Keratinocyte (primary cell): ENCODE data around the gene CHEK2. TPM values are rescaled to one million over a fixed set of nuclear protein-coding genes. Genes with fewer than 3 reads are reported as not detected.
A peak's percentile ranks its signal among the peaks of the same experiment; 100 is the strongest.
"Not testable (repeated sequence)": the region's sequence is repeated elsewhere in the genome, so short reads cannot be mapped to it uniquely, and the experiment has no call there.

Experiments used
- DNase-seq: peaks from one replicate; pipeline ENCODE4 v3.0.0-alpha.2; 2011; ENCODE audit warnings: low read depth, missing footprints, low spot score
- FAIRE-seq: peaks from 2 replicates; lab custom pipeline; 2011; peaks lifted over from hg19 to GRCh38; lab: Jason Lieb, UNC
- H2AFZ ChIP-seq: 2 replicates; pipeline ENCODE4 v1.6.0; 2012; ENCODE audit warnings: low read length, control low read depth, inconsistent platforms; ENCODE audit not compliant: control insufficient read depth
- H3K27ac ChIP-seq: 2 replicates; pipeline ENCODE4 v1.5.1; 2011; ENCODE audit warnings: low read length; ENCODE audit not compliant: control insufficient read depth, insufficient read depth
- H3K27me3 ChIP-seq: 3 replicates; pipeline ENCODE4 v1.6.0; 2011; ENCODE audit warnings: low read length; ENCODE audit not compliant: control insufficient read depth, insufficient read depth; ENCODE audit errors: extremely low read depth
- H3K36me3 ChIP-seq, 2 experiments: 2 replicates in 1 of 2; 3 replicates in 1 of 2; pipeline ENCODE4 v1.5.1; 2011; ENCODE audit warnings: low read length in 2 of 2, mild to moderate bottlenecking in 1 of 2; ENCODE audit not compliant: control insufficient read depth in 2 of 2, insufficient read depth in 2 of 2; ENCODE audit errors: extremely low read depth in 1 of 2
- H3K4me1 ChIP-seq: 3 replicates; pipeline ENCODE4 v1.5.1; 2011; ENCODE audit warnings: low read length; ENCODE audit not compliant: control insufficient read depth, insufficient read depth; ENCODE audit errors: extremely low read depth
- H3K4me2 ChIP-seq: 3 replicates; pipeline ENCODE4 v1.6.0; 2011; ENCODE audit warnings: low read depth, low read length; ENCODE audit not compliant: control insufficient read depth, insufficient read depth; ENCODE audit errors: extremely low read depth
- H3K4me3 ChIP-seq, 3 experiments: fragments of 200-600 bp in 1 of 3; sonication (generic) in 1 of 3; 2 replicates in 2 of 3; 3 replicates in 1 of 3; pipeline ENCODE4 v1.5.1; 2011 to 2016; ENCODE audit warnings: low read length in 3 of 3, mild to moderate bottlenecking in 3 of 3, control low read depth in 2 of 3, inconsistent platforms in 1 of 3, low read depth in 1 of 3, mixed read lengths in 1 of 3, mixed run types in 1 of 3, moderate library complexity in 1 of 3; ENCODE audit not compliant: control insufficient read depth in 2 of 3, insufficient read depth in 2 of 3; ENCODE audit errors: extremely low read depth in 1 of 3
- H3K79me2 ChIP-seq: 2 replicates; pipeline ENCODE4 v1.6.0; 2012; ENCODE audit warnings: low read length; ENCODE audit not compliant: control insufficient read depth, insufficient read depth
- H3K9ac ChIP-seq: 3 replicates; pipeline ENCODE4 v1.6.0; 2011; ENCODE audit warnings: low read length; ENCODE audit not compliant: control insufficient read depth, insufficient read depth; ENCODE audit errors: extremely low read depth
- H3K9me1 ChIP-seq: 3 replicates; pipeline ENCODE4 v1.6.0; 2011; ENCODE audit warnings: low read length; ENCODE audit not compliant: control insufficient read depth, insufficient read depth; ENCODE audit errors: extremely low read depth
- H3K9me3 ChIP-seq: 2 replicates; pipeline ENCODE4 v1.5.1; 2012; ENCODE audit warnings: low read depth, low read length; ENCODE audit not compliant: control insufficient read depth
- H4K20me1 ChIP-seq: 3 replicates; pipeline ENCODE4 v1.6.0; 2011; ENCODE audit warnings: low read length; ENCODE audit not compliant: control insufficient read depth, insufficient read depth; ENCODE audit errors: extremely low read depth
- CTCF ChIP-seq, 3 experiments: IDR thresholded peaks in 1 of 3; conservative IDR thresholded peaks in 1 of 3; optimal IDR thresholded peaks in 1 of 3; 2 replicates in 2 of 3; 3 replicates in 1 of 3; pipeline versions ENCODE3 to v1.5.1; 2011; ENCODE audit warnings: low read length in 3 of 3, mild to moderate bottlenecking in 3 of 3, moderate library complexity in 2 of 3, control low read depth in 1 of 3, inconsistent platforms in 1 of 3; ENCODE audit not compliant: insufficient read depth in 2 of 3; ENCODE audit errors: extremely low read depth in 1 of 3
- EZH2 ChIP-seq: IDR thresholded peaks from one replicate; pipeline ENCODE4 v1.6.1; 2012; ENCODE audit warnings: inconsistent platforms, mild to moderate bottlenecking, low read length, moderate library complexity
- dilution Hi-C: fragments of 300-500 bp; cut with MboI; formaldehyde crosslinking; loops from one replicate; pipeline ENCODE4 v1.7.0; 2020; ENCODE audit warnings: low sequenced_read_pairs; ENCODE audit not compliant: extremely low pct_ligation_motif_present
- polyA plus RNA-seq, 5 experiments: library from polyadenylated mRNA; depleted of rRNA in 3 of 5; stranded (reverse) in 3 of 5; stranded (forward) in 1 of 5; unstranded in 1 of 5; fragments of >200 nt; gene quantifications; 1 replicate in 1 of 5; 2 replicates in 3 of 5; 3 replicates in 1 of 5; pipeline versions ENCODE4 v1.2.1 to v1.2.3, GENCODE V29; 2011 to 2012; ENCODE audit warnings: missing spikeins in 2 of 5, low read depth in 1 of 5, low replicate concordance in 1 of 5

Gene CHEK2
- polyA plus RNA-seq, 1 donor (not counting 4 experiments of a cell fraction or from before 2014, with no cell fraction given) = 28.2 TPM

GRCh38 chr22:28741200-28741784 is 328 bp downstream of the CHEK2 start:
- DNase-seq (no peak), FAIRE-seq (no peak)
- H3K36me3 ChIP-seq = peaks cover 5 to 8% of the 10 kb centered on the region in 2 experiments
- TF ChIP-seq EZH2 = no peak
- no peak for TF ChIP-seq CTCF (optimal IDR thresholded peaks at IDR 0.05 in 1 of 3, IDR thresholded peaks at IDR 0.05 in 1 of 3, conservative IDR thresholded peaks at IDR 0.05 in 1 of 3; ENCODE audit: extremely low read depth in 1 of 3, insufficient read depth in 2 of 3, low read length in 3 of 3)
- peaks cover 26% of the 10 kb centered on the region for H3K79me2 ChIP-seq
- peak overlapping the region; percentile 79 for H3K27ac ChIP-seq
- no peaks in the 10 kb centered on the region for H3K27me3 ChIP-seq
- H3K9me3 ChIP-seq = no peaks in the 10 kb centered on the region
- peak overlapping the region; percentile 91 for H3K9ac ChIP-seq
- H3K4me2 ChIP-seq = peak overlapping the region; percentile 85
- peaks cover 3% of the 10 kb centered on the region for H3K4me1 ChIP-seq
- H2AFZ ChIP-seq = peak overlapping the region; percentile 94
- dilution Hi-C loops = no loop called here
- H3K4me3 ChIP-seq = peak overlapping the region; percentile 80 to 87 (median 86)
- H4K20me1 ChIP-seq = no peaks in the 10 kb centered on the region
- H3K9me1 ChIP-seq = no peaks in the 10 kb centered on the region

GRCh38 chr22:28738876-28739275 is 2.7 kb downstream of the CHEK2 start:
- DNase-seq, FAIRE-seq, H3K4me3 ChIP-seq, H3K4me2 ChIP-seq, H3K27me3 ChIP-seq, dilution Hi-C loops, H3K9me1 ChIP-seq, H3K9ac ChIP-seq, H3K9me3 ChIP-seq, H3K4me1 ChIP-seq, H3K36me3 ChIP-seq, H4K20me1 ChIP-seq, H2AFZ ChIP-seq, H3K27ac ChIP-seq: not testable (repeated sequence)
- H3K79me2 ChIP-seq = peaks cover 26% of the 10 kb centered on the region

- H3K79me2 ChIP-seq = peaks cover 23% of the 10 kb centered on the region
- TF ChIP-seq CTCF (optimal IDR thresholded peaks at IDR 0.05 in 1 of 3, IDR thresholded peaks at IDR 0.05 in 1 of 3, conservative IDR thresholded peaks at IDR 0.05 in 1 of 3; ENCODE audit: extremely low read depth in 1 of 3, insufficient read depth in 2 of 3, low read length in 3 of 3) (no peak), EZH2 (no peak)
Measured at GRCh38 chr22:28737701-28738100, 3.9 kb downstream of the CHEK2 start.

More at GRCh38 chr22:28737701-28738100, 3.9 kb downstream of the CHEK2 start:
- no peaks in the 10 kb centered on the region for H4K20me1 ChIP-seq
- FAIRE-seq = no peak
- peaks cover 0 to 10% of the 10 kb centered on the region in 2 experiments for H3K36me3 ChIP-seq
- H2AFZ ChIP-seq = no peak overlapping the region
- H3K9me1 ChIP-seq = no peaks in the 10 kb centered on the region
- H3K27ac ChIP-seq = no peak overlapping the region
- no peak overlapping the region for H3K4me3 ChIP-seq
- no peak for DNase-seq
- no peak overlapping the region for H3K9ac ChIP-seq
- no peaks in the 10 kb centered on the region for H3K27me3 ChIP-seq
- H3K4me1 ChIP-seq = peaks cover 3% of the 10 kb centered on the region
- no peak overlapping the region for H3K4me2 ChIP-seq
- H3K9me3 ChIP-seq = no peaks in the 10 kb centered on the region
- dilution Hi-C loops = no loop called here
